HEK293 (cell line): Measurements from ENCODE around the gene COX19.

ENCODE experiments used
- CTCF ChIA-PET: fragments of 350-600 bp; formaldehyde crosslinking; extraction: SDS; loops from one replicate; lab custom pipeline; 2021; ENCODE audit warnings: antibody characterized with exemption; lab: Yijun Ruan, JAX
- POLR2A ChIA-PET: fragments of 300-600 bp; formaldehyde crosslinking; extraction: SDS; loops from one replicate; lab custom pipeline; 2020; ENCODE audit warnings: antibody characterized with exemption, inconsistent platforms; lab: Yijun Ruan, JAX
- H3K27ac ChIP-seq: fragments of 200-500 bp; sonication (Bioruptor generic); 2 replicates; pipeline ENCODE4 v1.5.1; 2014; ENCODE audit warnings: low read depth, low read length, control low read depth, inconsistent platforms; ENCODE audit errors: extremely low read depth
- H3K36me3 ChIP-seq, 2 experiments: fragments of 200-500 bp in 1 of 2; sonication (Bioruptor generic) in 1 of 2; 1 replicate in 1 of 2; 2 replicates in 1 of 2; pipeline ENCODE4 v1.5.1; 2014 to 2017; ENCODE audit warnings: inconsistent platforms in 2 of 2, low read length in 2 of 2; ENCODE audit not compliant: control insufficient read depth in 2 of 2, insufficient read depth in 1 of 2
- H3K4me1 ChIP-seq: fragments of 200-500 bp; sonication (Bioruptor generic); 2 replicates; pipeline ENCODE4 v1.5.1; 2014; ENCODE audit warnings: mild to moderate bottlenecking, low read length, inconsistent platforms; ENCODE audit not compliant: control insufficient read depth, insufficient read depth
- H3K4me3 ChIP-seq: 2 replicates; pipeline ENCODE4 v1.5.1; 2011; ENCODE audit warnings: low read depth, mild to moderate bottlenecking, control low read depth, low read length, moderate library complexity
- H3K9me3 ChIP-seq: fragments of 200-500 bp; sonication (Bioruptor generic); 2 replicates; pipeline ENCODE4 v1.5.1; 2014; ENCODE audit warnings: low read depth, low read length, inconsistent platforms; ENCODE audit not compliant: control insufficient read depth, insufficient read depth
- GFI1B ChIP-seq: fragments of 450-650 bp; formaldehyde crosslinking; IDR thresholded peaks from 2 replicates; pipeline ENCODE4 v1.5.1; 2016; ENCODE audit warnings: missing biosample characterization, missing genetic modification characterization
- GLIS1 ChIP-seq: fragments of 450-650 bp; formaldehyde crosslinking; IDR thresholded peaks from 2 replicates; pipeline ENCODE4 v1.5.1; 2016; ENCODE audit warnings: missing biosample characterization, missing genetic modification characterization
- GLIS2 ChIP-seq: fragments of 450-650 bp; formaldehyde crosslinking; IDR thresholded peaks from 2 replicates; pipeline ENCODE4 v1.5.1; 2016; ENCODE audit warnings: missing biosample characterization, missing genetic modification characterization
- HOXD13 ChIP-seq: sonication (generic); formaldehyde crosslinking; IDR thresholded peaks from 2 replicates; pipeline ENCODE4 v1.8.0; 2022; ENCODE audit warnings: missing genetic modification reagents, borderline replicate concordance
- KLF16 ChIP-seq: fragments of 450-650 bp; formaldehyde crosslinking; IDR thresholded peaks from 2 replicates; pipeline ENCODE4 v1.5.1; 2017; ENCODE audit warnings: missing biosample characterization, missing genetic modification characterization
- MZF1 ChIP-seq: fragments of 450-650 bp; formaldehyde crosslinking; IDR thresholded peaks from 2 replicates; pipeline ENCODE4 v1.5.1; 2017; ENCODE audit warnings: missing biosample characterization, missing genetic modification characterization, borderline replicate concordance
- OVOL3 ChIP-seq: fragments of 450-650 bp; formaldehyde crosslinking; IDR thresholded peaks from 2 replicates; pipeline ENCODE4 v1.5.1; 2016; ENCODE audit warnings: missing biosample characterization, missing genetic modification characterization
- SALL2 ChIP-seq: fragments of 450-650 bp; formaldehyde crosslinking; IDR thresholded peaks from 2 replicates; pipeline ENCODE4 v1.5.0; 2017; ENCODE audit warnings: missing biosample characterization, mild to moderate bottlenecking, missing genetic modification characterization, borderline replicate concordance
- SCRT1 ChIP-seq: fragments of 450-650 bp; formaldehyde crosslinking; IDR thresholded peaks from 2 replicates; pipeline ENCODE4 v1.5.1; 2016; ENCODE audit warnings: missing biosample characterization, missing genetic modification characterization, borderline replicate concordance
- SCRT2 ChIP-seq: fragments of 450-650 bp; formaldehyde crosslinking; IDR thresholded peaks from 2 replicates; pipeline ENCODE4 v1.5.1; 2016; ENCODE audit warnings: missing biosample characterization, missing genetic modification characterization
- TCF7L2 ChIP-seq: IDR thresholded peaks from 2 replicates; pipeline ENCODE4 v1.6.1; 2011; ENCODE audit warnings: low read depth, mild to moderate bottlenecking, inconsistent platforms, low read length, moderate library complexity, borderline replicate concordance
- ZEB2 ChIP-seq: fragments of 450-650 bp; formaldehyde crosslinking; IDR thresholded peaks from 2 replicates; pipeline ENCODE4 v1.5.1; 2016; ENCODE audit warnings: missing biosample characterization, missing genetic modification characterization
- ZNF112 ChIP-seq: fragments of 450-650 bp; formaldehyde crosslinking; IDR thresholded peaks from 2 replicates; pipeline ENCODE4 v1.5.0; 2017; ENCODE audit warnings: missing biosample characterization, missing genetic modification characterization
- ZNF121 ChIP-seq: fragments of 450-650 bp; formaldehyde crosslinking; IDR thresholded peaks from 2 replicates; pipeline ENCODE4 v1.5.1; 2016; ENCODE audit warnings: missing biosample characterization, missing genetic modification characterization
- ZNF202 ChIP-seq: fragments of 450-650 bp; formaldehyde crosslinking; IDR thresholded peaks from 2 replicates; pipeline ENCODE4 v1.5.1; 2016; ENCODE audit warnings: missing biosample characterization, missing genetic modification characterization, borderline replicate concordance
- ZNF335 ChIP-seq: fragments of 450-650 bp; formaldehyde crosslinking; conservative IDR thresholded peaks from 2 replicates; pipeline ENCODE4 v1.5.1; 2016; ENCODE audit warnings: missing biosample characterization, missing genetic modification characterization
- ZNF416 ChIP-seq: fragments of 450-650 bp; formaldehyde crosslinking; IDR thresholded peaks from 2 replicates; pipeline ENCODE4 v1.5.1; 2016; ENCODE audit warnings: missing biosample characterization, missing genetic modification characterization
- ZNF510 ChIP-seq: fragments of 450-650 bp; formaldehyde crosslinking; IDR thresholded peaks from 2 replicates; pipeline ENCODE4 v1.5.1; 2018; ENCODE audit warnings: mild to moderate bottlenecking, missing genetic modification characterization, missing biosample characterization; ENCODE audit not compliant: insufficient replicate concordance
- ZNF558 ChIP-seq: fragments of 450-650 bp; formaldehyde crosslinking; IDR thresholded peaks from 2 replicates; pipeline ENCODE4 v1.5.1; 2016; ENCODE audit warnings: missing biosample characterization, missing genetic modification characterization
- ZNF560 ChIP-seq: fragments of 450-650 bp; formaldehyde crosslinking; IDR thresholded peaks from 2 replicates; pipeline ENCODE4 v1.5.1; 2017; ENCODE audit warnings: missing biosample characterization, missing genetic modification characterization, borderline replicate concordance
- ZNF623 ChIP-seq: fragments of 450-650 bp; formaldehyde crosslinking; IDR thresholded peaks from 2 replicates; pipeline ENCODE4 v1.5.1; 2016; ENCODE audit warnings: missing biosample characterization, missing genetic modification characterization
- ZNF791 ChIP-seq: fragments of 450-650 bp; formaldehyde crosslinking; IDR thresholded peaks from 2 replicates; pipeline ENCODE4 v1.5.1; 2016; ENCODE audit warnings: missing biosample characterization, missing genetic modification characterization
- TF ChIP-seq, protein P1 (sequence below): fragments of 450-650 bp; formaldehyde crosslinking; IDR thresholded peaks from 2 replicates; pipeline ENCODE4 v1.5.1; 2016; ENCODE audit warnings: missing biosample characterization, missing genetic modification characterization
- TF ChIP-seq, protein P2 (sequence below): fragments of 450-650 bp; IDR thresholded peaks from 2 replicates; pipeline ENCODE4 v1.5.1; 2018; ENCODE audit warnings: missing biosample characterization, missing genetic modification characterization

The COX19 gene

DNA sequence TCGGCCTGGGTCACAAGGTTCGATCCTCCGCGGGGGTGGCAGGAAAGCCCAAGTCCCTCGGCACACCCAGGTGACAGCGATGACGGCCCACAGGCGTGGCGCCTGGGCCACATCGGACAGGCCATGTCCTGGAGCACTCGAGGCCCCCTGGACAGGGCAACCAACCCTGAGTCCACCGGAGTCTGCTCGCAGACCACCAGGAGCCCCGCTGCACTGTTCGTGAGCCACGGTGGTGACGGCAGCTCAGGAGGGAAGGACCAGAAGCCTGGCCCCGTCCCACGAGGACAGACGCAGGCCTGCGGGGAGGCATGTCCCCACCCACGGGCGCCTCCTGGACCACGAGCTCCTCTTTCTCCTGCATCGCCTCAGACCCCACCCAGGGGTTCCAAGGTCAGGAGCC, 46.6 kb upstream of the COX19 start:
- POLR2A ChIA-PET, result no interaction called here
- Histone ChIP-seq H3K36me3 (peaks cover 0 to 18% of the 10 kb centered on the region in 2 experiments; a peak in 1 of 3 replicates), H3K4me1 (peaks cover 4% of the 10 kb centered on the region; the same call in 1 of the 2 replicates), H3K9me3 (no peaks in the 10 kb centered on the region), H3K27ac (no peak overlapping the region), H3K4me3 (no peak overlapping the region)
- no peak for TF ChIP-seq KLF16
- no peak for TF ChIP-seq ZNF791 (tag by site-specific recombination)
- CTCF ChIA-PET, result interaction anchor here (1.6 to 1.7 kb wide), 2 partner anchors 29 to 43 kb away, joined by 4 to 9 read pairs; no protein-coding TSS in a partner anchor

DNA sequence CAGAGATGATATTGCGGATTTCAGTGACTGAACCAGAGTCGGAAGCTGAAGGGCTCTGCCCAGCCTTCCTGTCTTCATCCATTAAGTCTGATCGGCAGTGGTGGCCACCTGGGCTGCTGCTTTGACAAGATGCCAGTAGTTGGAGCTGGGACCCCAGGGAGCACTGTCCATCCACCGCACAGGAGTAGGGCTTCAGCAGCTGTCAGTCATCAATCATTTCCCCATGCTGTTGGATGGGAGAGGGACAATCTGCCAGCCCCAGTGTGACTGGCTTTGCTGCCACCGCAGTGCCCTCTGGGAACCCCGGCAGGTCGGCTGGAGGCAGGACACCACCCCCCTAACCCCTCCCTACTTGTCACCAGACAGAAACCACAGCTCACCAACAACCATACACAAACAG, 46.0 kb upstream of the COX19 start:
- TF ChIP-seq ZNF202 (tag by site-specific recombination) (no peak), ZNF510 (tag by site-specific recombination) (no peak), ZNF791 (tag by site-specific recombination) (no peak), SALL2 (tag by site-specific recombination) (no peak), GFI1B (tag by site-specific recombination) (no peak), HOXD13 (CRISPR knock-in tag) (no peak), ZNF558 (tag by site-specific recombination) (no peak), GLIS2 (tag by site-specific recombination) (no peak), ZNF560 (tag by site-specific recombination) (no peak), ZEB2 (no peak), SCRT2 (tag by site-specific recombination) (no peak), OVOL3 (tag by site-specific recombination) (no peak), ZNF623 (tag by site-specific recombination) (no peak), MZF1 (no peak), TCF7L2 (no peak)
- TF ChIP-seq, protein P1, sequence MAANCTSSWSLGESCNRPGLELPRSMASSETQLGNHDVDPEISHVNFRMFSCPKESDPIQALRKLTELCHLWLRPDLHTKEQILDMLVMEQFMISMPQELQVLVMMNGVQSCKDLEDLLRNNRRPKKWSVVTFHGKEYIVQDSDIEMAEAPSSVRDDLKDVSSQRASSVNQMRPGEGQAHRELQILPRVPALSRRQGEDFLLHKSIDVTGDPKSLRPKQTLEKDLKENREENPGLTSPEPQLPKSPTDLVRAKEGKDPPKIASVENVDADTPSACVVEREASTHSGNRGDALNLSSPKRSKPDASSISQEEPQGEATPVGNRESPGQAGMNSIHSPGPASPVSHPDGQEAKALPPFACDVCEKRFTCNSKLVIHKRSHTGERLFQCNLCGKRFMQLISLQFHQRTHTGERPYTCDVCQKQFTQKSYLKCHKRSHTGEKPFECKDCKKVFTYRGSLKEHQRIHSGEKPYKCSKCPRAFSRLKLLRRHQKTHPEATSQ (tag by site-specific recombination), result no peak

DNA sequence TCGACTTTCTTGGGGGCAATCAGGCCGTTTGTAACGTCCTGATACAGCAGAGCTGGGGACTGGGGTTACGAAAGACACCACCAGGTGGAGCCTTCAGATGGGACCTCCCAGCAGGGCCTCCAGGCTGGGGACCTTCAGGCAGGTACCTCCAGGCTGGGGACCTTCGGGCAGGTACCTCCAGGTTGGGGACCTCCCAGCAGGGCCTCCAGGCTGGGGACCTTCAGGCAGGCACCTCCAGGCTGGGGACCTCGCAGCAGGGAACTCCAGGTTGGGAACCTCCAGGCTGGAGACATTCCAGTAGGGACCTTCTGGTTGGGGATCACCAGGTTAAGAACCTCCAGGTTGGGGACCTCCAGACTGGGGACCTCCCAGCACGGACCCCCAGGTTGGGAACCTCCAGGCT, 45.5 kb upstream of the COX19 start:
- Histone ChIP-seq H3K4me3 (no peak overlapping the region), H3K27ac (no peak overlapping the region), H3K4me1 (peaks cover 4% of the 10 kb centered on the region; the same call in 1 of the 2 replicates), H3K9me3 (no peaks in the 10 kb centered on the region), H3K36me3 (peaks cover 0 to 8% of the 10 kb centered on the region in 2 experiments; a peak in 1 of 3 replicates)
- CTCF ChIA-PET, result interaction anchor here (0.6 to 1.6 kb wide), 2 partner anchors 44 to 409 kb away, joined by 6 to 9 read pairs; no protein-coding TSS in a partner anchor
- TF ChIP-seq SCRT1 (no peak), ZNF112 (tag by site-specific recombination) (no peak), GLIS2 (tag by site-specific recombination) (peak; percentile 14; the same call in 1 of the 2 replicates), ZNF335 (0 out of 2 replicates have a peak, but pooled peaks have one; percentile 47), ZNF791 (tag by site-specific recombination) (no peak), ZNF416 (tag by site-specific recombination) (no peak), GLIS1 (peak; percentile 94), ZNF121 (tag by site-specific recombination) (no peak)
- TF ChIP-seq, protein P2, sequence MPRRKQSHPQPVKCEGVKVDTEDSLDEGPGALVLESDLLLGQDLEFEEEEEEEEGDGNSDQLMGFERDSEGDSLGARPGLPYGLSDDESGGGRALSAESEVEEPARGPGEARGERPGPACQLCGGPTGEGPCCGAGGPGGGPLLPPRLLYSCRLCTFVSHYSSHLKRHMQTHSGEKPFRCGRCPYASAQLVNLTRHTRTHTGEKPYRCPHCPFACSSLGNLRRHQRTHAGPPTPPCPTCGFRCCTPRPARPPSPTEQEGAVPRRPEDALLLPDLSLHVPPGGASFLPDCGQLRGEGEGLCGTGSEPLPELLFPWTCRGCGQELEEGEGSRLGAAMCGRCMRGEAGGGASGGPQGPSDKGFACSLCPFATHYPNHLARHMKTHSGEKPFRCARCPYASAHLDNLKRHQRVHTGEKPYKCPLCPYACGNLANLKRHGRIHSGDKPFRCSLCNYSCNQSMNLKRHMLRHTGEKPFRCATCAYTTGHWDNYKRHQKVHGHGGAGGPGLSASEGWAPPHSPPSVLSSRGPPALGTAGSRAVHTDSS (tag by site-specific recombination), result no peak
- POLR2A ChIA-PET, result interaction anchor here (0.7 to 1.2 kb wide), 2 partner anchors 28 to 34 kb away, joined by 3 to 4 read pairs; no protein-coding TSS in a partner anchor

More for the DNA sequence above, 46.0 kb upstream of the COX19 start:
- Histone ChIP-seq H3K4me3 (no peak overlapping the region), H3K36me3 (peaks cover 0 to 13% of the 10 kb centered on the region in 2 experiments; a peak in 1 of 3 replicates), H3K27ac (no peak overlapping the region), H3K9me3 (no peaks in the 10 kb centered on the region), H3K4me1 (peaks cover 4% of the 10 kb centered on the region; the same call in 1 of the 2 replicates)
- CTCF ChIA-PET, result interaction anchor here (0.6 to 1.6 kb wide), 2 partner anchors 44 to 408 kb away, joined by 6 to 9 read pairs; no protein-coding TSS in a partner anchor
- POLR2A ChIA-PET, result no interaction called here
